Fibroblast of the conjunctiva (primary cell): ENCODE results near the gene ZNF511.

Source experiments
- DNase-seq: peaks from one replicate; pipeline ENCODE4 v3.0.0-alpha.2; 2010; ENCODE audit warnings: low read depth

The ZNF511 gene

GRCh38 chr10:133292919-133293809 lies 15.6 kb upstream of the ZNF511 start:
- peak; percentile 9 for DNase-seq

GRCh38 chr10:133293810-133294119 lies 14.9 kb upstream of the ZNF511 start:
- no peak for DNase-seq

GRCh38 chr10:133294189-133294588 lies 14.5 kb upstream of the ZNF511 start:
- DNase-seq: no peak

GRCh38 chr10:133295426-133296320 lies 13.0 kb upstream of the ZNF511 start:
- DNase-seq: no peak

GRCh38 chr10:133297504-133297903 lies 11.2 kb upstream of the ZNF511 start:
- DNase-seq: no peak

GRCh38 chr10:133298466-133298865 lies 10.2 kb upstream of the ZNF511 start:
- DNase-seq: no peak

GRCh38 chr10:133299224-133299623 lies 9.5 kb upstream of the ZNF511 start:
- no peak for DNase-seq

GRCh38 chr10:133299738-133300137 lies 9.0 kb upstream of the ZNF511 start:
- DNase-seq: no peak

GRCh38 chr10:133302230-133302629 lies 6.5 kb upstream of the ZNF511 start:
- no peak for DNase-seq

GRCh38 chr10:133303206-133303605 lies 5.5 kb upstream of the ZNF511 start:
- DNase-seq: no peak

GRCh38 chr10:133306097-133306476 lies 2.6 kb upstream of the ZNF511 start:
- DNase-seq: no peak

- DNase-seq: no peak
These were observed 1.8 kb upstream of the ZNF511 start for GRCh38 chr10:133306941-133307379.

- peak; percentile 28 for DNase-seq
These were observed 816 bp upstream of the ZNF511 start for GRCh38 chr10:133307776-133308420.

- DNase-seq: peak; percentile 80
These were observed 496 bp downstream of the ZNF511 start for GRCh38 chr10:133309100-133309719.

- no peak for DNase-seq
These were observed 1.1 kb downstream of the ZNF511 start for GRCh38 chr10:133309720-133310398.

GRCh38 chr10:133310399-133310755 lies 1.7 kb downstream of the ZNF511 start:
- no peak for DNase-seq

- no peak for DNase-seq
These were observed 2.1 kb downstream of the ZNF511 start for GRCh38 chr10:133310789-133311188.

- DNase-seq: no peak
These were observed 2.9 kb downstream of the ZNF511 start for GRCh38 chr10:133311570-133311969.

- DNase-seq: no peak
These were observed 3.5 kb downstream of the ZNF511 start for GRCh38 chr10:133312016-133312768.

GRCh38 chr10:133312769-133313145 lies 4.0 kb downstream of the ZNF511 start:
- DNase-seq: no peak

GRCh38 chr10:133313192-133313591 lies 4.5 kb downstream of the ZNF511 start:
- no peak for DNase-seq
